ENCODE measurements around the gene CXCL12. TPM values are rescaled to one million over a fixed set of nuclear protein-coding genes. Genes with fewer than 3 reads are reported as not detected.

Gene CXCL12
- total and polyA plus RNA-seq, 2 of the 13 experiments (the other 11 are each of a cell fraction or from before 2014, with no cell fraction given) = not detected

DNA sequence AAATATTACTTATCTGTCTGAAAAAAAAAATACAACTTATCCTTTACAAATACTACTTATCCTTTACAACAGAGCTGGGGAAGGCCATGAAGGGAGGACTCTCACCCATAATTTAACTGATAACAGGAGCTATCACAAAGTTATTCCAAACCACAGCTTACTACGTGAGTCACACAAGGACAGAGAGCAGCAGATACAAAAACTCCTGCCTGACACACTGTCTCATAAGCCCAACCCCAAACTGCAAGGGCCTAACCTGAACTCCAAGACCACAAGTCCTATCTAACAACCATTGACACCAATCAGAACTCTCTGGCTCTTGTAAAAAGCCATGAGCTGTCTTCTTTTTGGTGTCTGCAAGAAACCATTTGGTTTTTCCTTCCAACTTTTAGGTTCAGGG is 28.5 kb upstream of the CXCL12 start:
- no peak for DNase-seq (ENCODE audit: low spot score)
- no peaks in the 10 kb centered on the region; a peak in 2 of 5 replicates for H3K27me3 ChIP-seq (ENCODE audit: control insufficient read depth in 1 of 2, insufficient read depth in 2 of 2, low read length in 2 of 2)
- no peaks in the 10 kb centered on the region for H3K79me2 ChIP-seq (ENCODE audit: insufficient read depth, low read length)
- in situ Hi-C loops (cut with HindIII; ENCODE audit: extremely low pct_ligation_motif_present, low pct_unique_long_range_greater_than_20kb) = no loop called here
- H3K9me3 ChIP-seq (ENCODE audit: low read length) = no peaks in the 10 kb centered on the region
- no peak overlapping the region for H3K9ac ChIP-seq (ENCODE audit: insufficient read depth, low read depth, low read length)
- WGBS (ENCODE audit: low lambda C conversion rate) = 0% methylated on average over 1 of the region's 1 CpG
- no peaks in the 10 kb centered on the region for H4K20me1 ChIP-seq (ENCODE audit: insufficient read depth, low read length)
- CTCF ChIA-PET (ENCODE audit: low intra/inter-chr PET ratio, low total read pairs) = no interaction called here
- TF ChIP-seq ZNF747 (CRISPR knock-in tag; IDR thresholded peaks at IDR 0.05; ENCODE audit: borderline replicate concordance) (no peak), NFE2 (CRISPR knock-in tag; IDR thresholded peaks at IDR 0.05) (no peak), ZNF205 (CRISPR knock-in tag; IDR thresholded peaks at IDR 0.05) (no peak), ETV5 (CRISPR knock-in tag; IDR thresholded peaks at IDR 0.05; ENCODE audit: borderline replicate concordance) (no peak)
- TF ChIP-seq, protein P1, sequence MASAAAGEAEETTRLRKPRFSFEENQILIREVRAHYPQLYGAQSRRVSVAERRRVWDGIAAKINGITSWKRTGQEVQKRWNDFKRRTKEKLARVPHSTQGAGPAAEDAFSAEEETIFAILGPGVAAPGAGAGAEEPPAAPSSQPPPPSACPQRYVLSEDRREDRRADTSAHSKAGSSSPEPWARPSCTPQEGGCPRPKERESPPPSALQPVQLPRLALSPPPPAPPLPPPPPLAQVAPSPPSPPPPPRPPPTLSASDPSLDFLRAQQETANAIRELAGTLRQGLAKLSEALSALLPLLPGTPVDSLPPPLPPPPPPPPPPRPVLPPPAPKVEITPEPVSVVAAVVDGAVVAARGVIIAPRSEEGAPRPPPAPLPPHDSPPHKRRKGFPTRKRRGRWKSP (CRISPR knock-in tag; IDR thresholded peaks at IDR 0.05) = no peak
- POLR2A ChIA-PET = no interaction called here
- FAIRE-seq = no peak
- no peak overlapping the region for H3K4me3 ChIP-seq (replicated peaks in 1 of 3; ENCODE audit: insufficient read depth in 1 of 3, low read depth in 2 of 3, low read length in 3 of 3)
- no peak for ATAC-seq
- H3K4me1 ChIP-seq (ENCODE audit: insufficient read depth, low read length) = no peaks in the 10 kb centered on the region
- intact Hi-C loops (cut with micrococcal nuclease; ENCODE audit: unreplicated experiment) = no loop called here
- no TSS peak for BruUV-seq (replicated peaks)
- H3K36me3 ChIP-seq (replicated peaks in 1 of 2; ENCODE audit: control insufficient read depth in 1 of 2, insufficient read depth in 2 of 2, low read length in 2 of 2) = no peaks in the 10 kb centered on the region
- no peak overlapping the region for H2AFZ ChIP-seq (ENCODE audit: low read length)
- no peak overlapping the region for H3K27ac ChIP-seq (ENCODE audit: extremely low read length, insufficient read depth, low read length)
- no peak overlapping the region for H3K4me2 ChIP-seq (ENCODE audit: low read depth, low read length)

DNA sequence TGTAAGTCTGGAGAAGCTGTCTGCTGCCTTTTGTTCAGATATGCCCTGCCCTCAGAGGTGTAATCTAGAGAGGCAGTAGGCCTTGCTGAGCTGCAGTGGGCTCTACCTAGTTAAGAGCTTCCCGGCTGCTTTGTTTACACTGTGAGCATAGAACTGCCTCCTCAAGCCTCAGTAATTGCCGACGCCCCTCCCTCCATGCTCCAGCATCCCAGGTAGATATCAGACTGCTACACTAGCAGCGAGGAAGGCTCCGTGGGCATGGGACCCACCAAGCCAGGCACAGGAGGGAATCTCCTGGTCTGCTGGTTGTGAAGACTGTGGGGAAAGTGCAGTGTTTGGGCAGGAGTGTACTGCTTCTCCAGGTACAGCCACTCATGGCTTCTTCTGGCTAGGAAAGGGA is 26.4 kb upstream of the CXCL12 start:
- no peaks in the 10 kb centered on the region for H3K79me2 ChIP-seq (ENCODE audit: insufficient read depth, low read length)
- H3K4me1 ChIP-seq (ENCODE audit: insufficient read depth, low read length) = no peaks in the 10 kb centered on the region
- H3K27ac ChIP-seq (ENCODE audit: extremely low read length, insufficient read depth, low read length) = no peak overlapping the region
- 0% methylated on average over 1 of the region's 5 CpGs for WGBS (ENCODE audit: low lambda C conversion rate)
- H3K4me3 ChIP-seq (replicated peaks in 1 of 3; ENCODE audit: insufficient read depth in 1 of 3, low read depth in 2 of 3, low read length in 3 of 3) = no peak overlapping the region
- DNase-seq (ENCODE audit: low spot score) (no peak), ATAC-seq (no peak), FAIRE-seq (no peak)
- in situ Hi-C loops (cut with HindIII; ENCODE audit: extremely low pct_ligation_motif_present, low pct_unique_long_range_greater_than_20kb) (no loop called here), intact Hi-C loops (cut with micrococcal nuclease; ENCODE audit: unreplicated experiment) (no loop called here)
- ChIA-PET CTCF (ENCODE audit: low intra/inter-chr PET ratio, low total read pairs) (no interaction called here), POLR2A (no interaction called here)
- no peaks in the 10 kb centered on the region for H3K9me3 ChIP-seq (ENCODE audit: low read length)
- no TSS peak for BruUV-seq (replicated peaks)
- no peaks in the 10 kb centered on the region for H4K20me1 ChIP-seq (ENCODE audit: insufficient read depth, low read length)
- H3K4me2 ChIP-seq (ENCODE audit: low read depth, low read length) = no peak overlapping the region
- H3K36me3 ChIP-seq (replicated peaks in 1 of 2; ENCODE audit: control insufficient read depth in 1 of 2, insufficient read depth in 2 of 2, low read length in 2 of 2) = no peaks in the 10 kb centered on the region
- no peak overlapping the region for H3K9ac ChIP-seq (ENCODE audit: insufficient read depth, low read depth, low read length)
- H2AFZ ChIP-seq (ENCODE audit: low read length) = no peak overlapping the region
- no peaks in the 10 kb centered on the region; a peak in 2 of 5 replicates for H3K27me3 ChIP-seq (ENCODE audit: control insufficient read depth in 1 of 2, insufficient read depth in 2 of 2, low read length in 2 of 2)
- TF ChIP-seq MAFG (CRISPR knock-in tag; IDR thresholded peaks at IDR 0.05) (no peak), ZNF143 (CRISPR knock-in tag; IDR thresholded peaks at IDR 0.05) (no peak), ZNF235 (CRISPR knock-in tag; IDR thresholded peaks at IDR 0.05; ENCODE audit: borderline replicate concordance) (no peak), SOX5 (CRISPR knock-in tag; IDR thresholded peaks at IDR 0.05; ENCODE audit: borderline replicate concordance) (no peak), RARG (CRISPR knock-in tag; IDR thresholded peaks at IDR 0.05; ENCODE audit: low read depth) (no peak), FOXK2 (IDR thresholded peaks at IDR 0.05) (no peak)
- TF ChIP-seq, protein P2, sequence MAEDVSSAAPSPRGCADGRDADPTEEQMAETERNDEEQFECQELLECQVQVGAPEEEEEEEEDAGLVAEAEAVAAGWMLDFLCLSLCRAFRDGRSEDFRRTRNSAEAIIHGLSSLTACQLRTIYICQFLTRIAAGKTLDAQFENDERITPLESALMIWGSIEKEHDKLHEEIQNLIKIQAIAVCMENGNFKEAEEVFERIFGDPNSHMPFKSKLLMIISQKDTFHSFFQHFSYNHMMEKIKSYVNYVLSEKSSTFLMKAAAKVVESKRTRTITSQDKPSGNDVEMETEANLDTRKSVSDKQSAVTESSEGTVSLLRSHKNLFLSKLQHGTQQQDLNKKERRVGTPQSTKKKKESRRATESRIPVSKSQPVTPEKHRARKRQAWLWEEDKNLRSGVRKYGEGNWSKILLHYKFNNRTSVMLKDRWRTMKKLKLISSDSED (CRISPR knock-in tag; IDR thresholded peaks at IDR 0.05) = no peak

Measured in HepG2 (cell line).